HEK293 (cell line): ENCODE data around the gene SPCS2.

Experiments
- CTCF ChIA-PET: fragments of 350-600 bp; formaldehyde crosslinking; extraction: SDS; loops from one replicate; lab custom pipeline; 2021; ENCODE audit warnings: antibody characterized with exemption; lab: Yijun Ruan, JAX
- POLR2A ChIA-PET: fragments of 300-600 bp; formaldehyde crosslinking; extraction: SDS; loops from one replicate; lab custom pipeline; 2020; ENCODE audit warnings: antibody characterized with exemption, inconsistent platforms; lab: Yijun Ruan, JAX
- H3K27ac ChIP-seq: fragments of 200-500 bp; sonication (Bioruptor generic); 2 replicates; pipeline ENCODE4 v1.5.1; 2014; ENCODE audit warnings: low read depth, low read length, control low read depth, inconsistent platforms; ENCODE audit errors: extremely low read depth
- H3K36me3 ChIP-seq, 2 experiments: fragments of 200-500 bp in 1 of 2; sonication (Bioruptor generic) in 1 of 2; 1 replicate in 1 of 2; 2 replicates in 1 of 2; pipeline ENCODE4 v1.5.1; 2014 to 2017; ENCODE audit warnings: inconsistent platforms in 2 of 2, low read length in 2 of 2; ENCODE audit not compliant: control insufficient read depth in 2 of 2, insufficient read depth in 1 of 2
- H3K4me1 ChIP-seq: fragments of 200-500 bp; sonication (Bioruptor generic); 2 replicates; pipeline ENCODE4 v1.5.1; 2014; ENCODE audit warnings: mild to moderate bottlenecking, low read length, inconsistent platforms; ENCODE audit not compliant: control insufficient read depth, insufficient read depth
- H3K4me3 ChIP-seq: 2 replicates; pipeline ENCODE4 v1.5.1; 2011; ENCODE audit warnings: low read depth, mild to moderate bottlenecking, control low read depth, low read length, moderate library complexity
- H3K9me3 ChIP-seq: fragments of 200-500 bp; sonication (Bioruptor generic); 2 replicates; pipeline ENCODE4 v1.5.1; 2014; ENCODE audit warnings: low read depth, low read length, inconsistent platforms; ENCODE audit not compliant: control insufficient read depth, insufficient read depth
- ATF2 ChIP-seq: fragments of 450-650 bp; formaldehyde crosslinking; IDR thresholded peaks from 2 replicates; pipeline ENCODE4 v1.5.1; 2016; ENCODE audit warnings: missing biosample characterization, missing genetic modification characterization, low read depth
- GLI2 ChIP-seq: fragments of 450-650 bp; formaldehyde crosslinking; IDR thresholded peaks from 2 replicates; pipeline ENCODE4; 2017; ENCODE audit warnings: missing biosample characterization, missing genetic modification characterization, low read depth, borderline replicate concordance
- KLF10 ChIP-seq: fragments of 450-650 bp; IDR thresholded peaks from 2 replicates; pipeline ENCODE4 v1.5.1; 2018; ENCODE audit warnings: missing biosample characterization, mild to moderate bottlenecking, missing genetic modification characterization
- KLF7 ChIP-seq: fragments of 450-650 bp; formaldehyde crosslinking; IDR thresholded peaks from 2 replicates; pipeline ENCODE4 v1.5.1; 2016; ENCODE audit warnings: missing biosample characterization, missing genetic modification characterization, borderline replicate concordance
- MZF1 ChIP-seq: fragments of 450-650 bp; formaldehyde crosslinking; IDR thresholded peaks from 2 replicates; pipeline ENCODE4 v1.5.1; 2017; ENCODE audit warnings: missing biosample characterization, missing genetic modification characterization, borderline replicate concordance
- PRDM6 ChIP-seq: fragments of 450-650 bp; formaldehyde crosslinking; IDR thresholded peaks from 2 replicates; pipeline ENCODE4 v1.5.1; 2017; ENCODE audit warnings: missing biosample characterization, missing genetic modification characterization
- TRIM28 ChIP-seq: IDR thresholded peaks from 2 replicates; pipeline ENCODE4 v1.6.1; 2011; ENCODE audit warnings: low read length, control low read depth, borderline replicate concordance
- YY1 ChIP-seq: fragments of 450-650 bp; formaldehyde crosslinking; IDR thresholded peaks from 2 replicates; pipeline ENCODE4 v1.5.1; 2018; ENCODE audit warnings: missing biosample characterization, missing genetic modification characterization
- ZBTB26 ChIP-seq: fragments of 450-650 bp; formaldehyde crosslinking; optimal IDR thresholded peaks from 2 replicates; pipeline ENCODE3; 2016; ENCODE audit warnings: missing biosample characterization, mild to moderate bottlenecking, missing genetic modification characterization
- ZNF16 ChIP-seq: fragments of 450-650 bp; formaldehyde crosslinking; IDR thresholded peaks from 2 replicates; pipeline ENCODE4 v1.5.1; 2016; ENCODE audit warnings: low read depth, missing biosample characterization, missing genetic modification characterization
- ZNF2 ChIP-seq: fragments of 450-650 bp; formaldehyde crosslinking; IDR thresholded peaks from 2 replicates; pipeline ENCODE4 v1.5.1; 2016; ENCODE audit warnings: missing biosample characterization, missing genetic modification characterization
- ZNF211 ChIP-seq: fragments of 450-650 bp; formaldehyde crosslinking; IDR thresholded peaks from 2 replicates; pipeline ENCODE4 v1.5.1; 2016; ENCODE audit warnings: low read depth, missing biosample characterization, missing genetic modification characterization
- ZNF248 ChIP-seq: fragments of 450-650 bp; formaldehyde crosslinking; IDR thresholded peaks from 2 replicates; pipeline ENCODE4 v1.5.1; 2017; ENCODE audit warnings: missing biosample characterization, missing genetic modification characterization
- ZNF521 ChIP-seq: fragments of 450-650 bp; formaldehyde crosslinking; IDR thresholded peaks from 2 replicates; pipeline ENCODE4 v1.5.1; 2017; ENCODE audit warnings: missing biosample characterization, mild to moderate bottlenecking, missing genetic modification characterization
- TF ChIP-seq, protein P1 (sequence below): fragments of 450-650 bp; formaldehyde crosslinking; IDR thresholded peaks from 2 replicates; pipeline ENCODE4 v1.5.1; 2016; ENCODE audit warnings: missing biosample characterization, missing genetic modification characterization
- TF ChIP-seq, protein P2 (sequence below): fragments of 450-650 bp; formaldehyde crosslinking; IDR thresholded peaks from 2 replicates; pipeline ENCODE4 v1.5.1; 2017; ENCODE audit warnings: missing biosample characterization, missing genetic modification characterization

Gene SPCS2

GRCh38 chr11:74990941-74991340 is 41.9 kb downstream of the SPCS2 start (continued):
- TF ChIP-seq YY1 (tag by site-specific recombination), result no peak

GRCh38 chr11:74992852-74993251 is 43.8 kb downstream of the SPCS2 start:
- POLR2A ChIA-PET, result no interaction called here
- TF ChIP-seq PRDM6 (no peak), KLF7 (tag by site-specific recombination) (no peak), TRIM28 (no peak), ZNF16 (tag by site-specific recombination) (no peak), ZNF248 (tag by site-specific recombination) (no peak), ZBTB26 (tag by site-specific recombination) (no peak), KLF10 (tag by site-specific recombination) (no peak), ZNF521 (no peak), ATF2 (tag by site-specific recombination) (no peak), MZF1 (tag by site-specific recombination) (no peak)
- TF ChIP-seq, protein P1, sequence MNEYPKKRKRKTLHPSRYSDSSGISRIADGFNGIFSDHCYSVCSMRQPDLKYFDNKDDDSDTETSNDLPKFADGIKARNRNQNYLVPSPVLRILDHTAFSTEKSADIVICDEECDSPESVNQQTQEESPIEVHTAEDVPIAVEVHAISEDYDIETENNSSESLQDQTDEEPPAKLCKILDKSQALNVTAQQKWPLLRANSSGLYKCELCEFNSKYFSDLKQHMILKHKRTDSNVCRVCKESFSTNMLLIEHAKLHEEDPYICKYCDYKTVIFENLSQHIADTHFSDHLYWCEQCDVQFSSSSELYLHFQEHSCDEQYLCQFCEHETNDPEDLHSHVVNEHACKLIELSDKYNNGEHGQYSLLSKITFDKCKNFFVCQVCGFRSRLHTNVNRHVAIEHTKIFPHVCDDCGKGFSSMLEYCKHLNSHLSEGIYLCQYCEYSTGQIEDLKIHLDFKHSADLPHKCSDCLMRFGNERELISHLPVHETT (tag by site-specific recombination), result no peak
- TF ChIP-seq, protein P2, sequence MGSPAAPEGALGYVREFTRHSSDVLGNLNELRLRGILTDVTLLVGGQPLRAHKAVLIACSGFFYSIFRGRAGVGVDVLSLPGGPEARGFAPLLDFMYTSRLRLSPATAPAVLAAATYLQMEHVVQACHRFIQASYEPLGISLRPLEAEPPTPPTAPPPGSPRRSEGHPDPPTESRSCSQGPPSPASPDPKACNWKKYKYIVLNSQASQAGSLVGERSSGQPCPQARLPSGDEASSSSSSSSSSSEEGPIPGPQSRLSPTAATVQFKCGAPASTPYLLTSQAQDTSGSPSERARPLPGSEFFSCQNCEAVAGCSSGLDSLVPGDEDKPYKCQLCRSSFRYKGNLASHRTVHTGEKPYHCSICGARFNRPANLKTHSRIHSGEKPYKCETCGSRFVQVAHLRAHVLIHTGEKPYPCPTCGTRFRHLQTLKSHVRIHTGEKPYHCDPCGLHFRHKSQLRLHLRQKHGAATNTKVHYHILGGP (tag by site-specific recombination), result no peak
- CTCF ChIA-PET, result interaction anchor here (0.6 to 1.0 kb wide), 2 partner anchors 30 to 212 kb away, joined by 3 to 5 read pairs; no protein-coding TSS in a partner anchor
- H3K36me3 ChIP-seq, result peaks cover 0 to 34% of the 10 kb centered on the region in 2 experiments; a peak in 2 of 3 replicates
- H3K4me1 ChIP-seq, result no peaks in the 10 kb centered on the region
- no peak overlapping the region for H3K27ac ChIP-seq
- no peak overlapping the region for H3K4me3 ChIP-seq
- no peaks in the 10 kb centered on the region for H3K9me3 ChIP-seq

DNA sequence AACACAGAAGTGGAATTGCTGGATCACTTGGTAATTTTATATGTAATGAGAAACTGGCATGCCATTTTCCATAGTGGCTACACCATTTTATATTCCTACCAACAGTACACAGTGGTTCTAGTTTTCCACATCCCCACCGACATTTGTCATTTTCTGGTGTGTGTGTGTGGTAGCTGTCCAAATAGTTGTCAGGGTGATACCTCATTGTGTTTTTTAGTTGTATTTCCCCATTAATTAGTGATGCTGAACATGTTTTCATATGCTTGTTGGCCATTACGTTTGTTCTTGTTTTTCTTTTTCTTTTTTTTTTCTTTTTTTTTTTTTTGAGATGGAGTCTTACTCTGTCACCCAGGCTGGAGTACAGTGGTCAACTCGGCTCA is 51.9 kb downstream of the SPCS2 start:
- no peaks in the 10 kb centered on the region for H3K9me3 ChIP-seq
- TF ChIP-seq GLI2 (tag by site-specific recombination) (no peak), ZNF2 (tag by site-specific recombination) (no peak), ZNF211 (tag by site-specific recombination) (no peak)
- no peaks in the 10 kb centered on the region for H3K4me1 ChIP-seq
- H3K4me3 ChIP-seq, result no peak overlapping the region
- ChIA-PET CTCF (no interaction called here), POLR2A (no interaction called here)
- no peak overlapping the region for H3K27ac ChIP-seq
- peaks cover 0 to 19% of the 10 kb centered on the region in 2 experiments; a peak in 2 of 3 replicates for H3K36me3 ChIP-seq
